ENCODE results near the gene CRIM1. TPM values are rescaled to one million over a fixed set of nuclear protein-coding genes. Genes with fewer than 3 reads are reported as not detected.

The CRIM1 gene
- total RNA-seq, 1 experiment from 2014 or later, result 27.6 TPM

- Mint-ChIP-seq H3K9me3 (no peaks in the 10 kb centered on the region), H3K4me3 (no peak overlapping the region), H3K27ac (no peak overlapping the region), H3K27me3 (ENCODE audit: low read depth) (no peaks in the 10 kb centered on the region), H3K4me1 (peaks cover 5 to 13% of the 10 kb centered on the region in 2 experiments; a peak in 3 of 4 replicates), H3K36me3 (ENCODE audit: insufficient read depth in 1 of 3, low read depth in 3 of 3) (peaks cover 26 to 73% (median 44%) of the 10 kb centered on the region in 3 experiments)
- no peak overlapping the region for H4K91ac ChIP-seq (ENCODE audit: insufficient read length, low read depth, low read length)
- no peak overlapping the region for H4K5ac ChIP-seq (ENCODE audit: insufficient read length, low read depth, low read length)
- no peaks in the 10 kb centered on the region for H3K27me3 ChIP-seq (ENCODE audit: insufficient read depth, low read length)
- H3K4me2 ChIP-seq (ENCODE audit: insufficient read depth, insufficient read length, low read length), result no peak overlapping the region
- no CpG with 5 or more reads among the region's 5 CpGs for WGBS (ENCODE audit: extremely low coverage, insufficient read length, low lambda C conversion rate)
- H4K8ac ChIP-seq (replicated peaks; ENCODE audit: insufficient read length, low read depth, low read length), result no peak overlapping the region
- H3K4me1 ChIP-seq (ENCODE audit: insufficient read depth, low read length), result peaks cover 2% of the 10 kb centered on the region; the same call in 1 of the 2 replicates
- no peak overlapping the region for H3K23ac ChIP-seq (ENCODE audit: insufficient read length, low read depth, low read length)
- H2BK5ac ChIP-seq (ENCODE audit: insufficient read length, low read length), result no peak overlapping the region
- no peak overlapping the region for H3K56ac ChIP-seq (ENCODE audit: insufficient read length, low read depth, low read length)
- no peak overlapping the region for H2AK5ac ChIP-seq (ENCODE audit: insufficient read length, low read length)
- no peak overlapping the region for H2BK120ac ChIP-seq (ENCODE audit: low read depth, low read length, poor library complexity, severe bottlenecking)
- no peak overlapping the region for H2BK12ac ChIP-seq (ENCODE audit: insufficient read length, low read depth, low read length)
- no peak overlapping the region for H2AFZ ChIP-seq (ENCODE audit: low read length)
- H3K23me2 ChIP-seq (ENCODE audit: insufficient read length, low read depth, low read length, poor library complexity, severe bottlenecking), result no peaks in the 10 kb centered on the region
- H3T11ph ChIP-seq (ENCODE audit: low read length), result no peak overlapping the region
- no peak overlapping the region for H3K14ac ChIP-seq (ENCODE audit: insufficient read depth, low read length)
- no peak overlapping the region for H2BK15ac ChIP-seq (ENCODE audit: low read depth, low read length)
- no peaks in the 10 kb centered on the region for H3K79me2 ChIP-seq (ENCODE audit: insufficient read depth, low read length)
- H3K79me1 ChIP-seq (ENCODE audit: insufficient read depth, low read depth, low read length, poor library complexity, severe bottlenecking), result no peaks in the 10 kb centered on the region
- DNase-seq, result no peak
- H4K20me1 ChIP-seq (ENCODE audit: control insufficient read depth, insufficient read depth, insufficient read length), result no peaks in the 10 kb centered on the region
- no peak overlapping the region for H3K9ac ChIP-seq (ENCODE audit: extremely low read depth, insufficient read length, low read length)
- no peak overlapping the region for H2BK20ac ChIP-seq (ENCODE audit: low read depth, low read length, poor library complexity, severe bottlenecking)
- no peak overlapping the region for H3K18ac ChIP-seq (ENCODE audit: insufficient read length, low read depth, low read length)
- TF ChIP-seq, protein P1, sequence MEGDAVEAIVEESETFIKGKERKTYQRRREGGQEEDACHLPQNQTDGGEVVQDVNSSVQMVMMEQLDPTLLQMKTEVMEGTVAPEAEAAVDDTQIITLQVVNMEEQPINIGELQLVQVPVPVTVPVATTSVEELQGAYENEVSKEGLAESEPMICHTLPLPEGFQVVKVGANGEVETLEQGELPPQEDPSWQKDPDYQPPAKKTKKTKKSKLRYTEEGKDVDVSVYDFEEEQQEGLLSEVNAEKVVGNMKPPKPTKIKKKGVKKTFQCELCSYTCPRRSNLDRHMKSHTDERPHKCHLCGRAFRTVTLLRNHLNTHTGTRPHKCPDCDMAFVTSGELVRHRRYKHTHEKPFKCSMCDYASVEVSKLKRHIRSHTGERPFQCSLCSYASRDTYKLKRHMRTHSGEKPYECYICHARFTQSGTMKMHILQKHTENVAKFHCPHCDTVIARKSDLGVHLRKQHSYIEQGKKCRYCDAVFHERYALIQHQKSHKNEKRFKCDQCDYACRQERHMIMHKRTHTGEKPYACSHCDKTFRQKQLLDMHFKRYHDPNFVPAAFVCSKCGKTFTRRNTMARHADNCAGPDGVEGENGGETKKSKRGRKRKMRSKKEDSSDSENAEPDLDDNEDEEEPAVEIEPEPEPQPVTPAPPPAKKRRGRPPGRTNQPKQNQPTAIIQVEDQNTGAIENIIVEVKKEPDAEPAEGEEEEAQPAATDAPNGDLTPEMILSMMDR (conservative IDR thresholded peaks at IDR 0.05), result no peak
- H3K4ac ChIP-seq (ENCODE audit: low read depth, low read length), result no peak overlapping the region
- no peak overlapping the region for H3K27ac ChIP-seq (ENCODE audit: insufficient read length, low read depth, low read length)
- no peaks in the 10 kb centered on the region for H3K9me3 ChIP-seq (ENCODE audit: control insufficient read depth, low read depth, low read length)
Observed at GRCh38 chr2:36481709-36482108, 126.1 kb downstream of the CRIM1 start.
